Smooth muscle cell (in vitro differentiated cells): ENCODE results near the gene C2CD5. TPM values are rescaled to one million over a fixed set of nuclear protein-coding genes. Genes with fewer than 3 reads are reported as not detected.
A peak's percentile ranks its signal among the peaks of the same experiment; 100 is the strongest.

Source experiments
- DNase-seq: peaks from one replicate; lab custom pipeline; 2025; ENCODE audit not compliant: unreplicated experiment; lab: John Stamatoyannopoulos, UW
- H2AFZ ChIP-seq: fragments of 200-600 bp; sonication (generic); 2 replicates; pipeline ENCODE4 v1.6.0; 2016; ENCODE audit warnings: antibody characterized with exemption, low read depth, mild to moderate bottlenecking
- H3F3A ChIP-seq: fragments of 200-600 bp; sonication (generic); 2 replicates; pipeline ENCODE4 v1.6.0; 2017; ENCODE audit warnings: antibody characterized with exemption, low read depth
- H3K27ac ChIP-seq: fragments of 200-600 bp; sonication (generic); 2 replicates; pipeline ENCODE4 v1.5.1; 2016; ENCODE audit warnings: low read depth, mild to moderate bottlenecking
- H3K27me3 ChIP-seq: fragments of 200-600 bp; sonication (generic); 2 replicates; pipeline ENCODE4 v1.6.1; 2016; ENCODE audit warnings: low read depth, mild to moderate bottlenecking
- H3K36me3 ChIP-seq: fragments of 200-600 bp; sonication (generic); 2 replicates; pipeline ENCODE4 v1.5.1; 2016; ENCODE audit warnings: low read depth
- H3K4me1 ChIP-seq: fragments of 200-600 bp; sonication (generic); 2 replicates; pipeline ENCODE4 v1.5.1; 2016; ENCODE audit warnings: low read depth
- H3K4me2 ChIP-seq: fragments of 200-600 bp; sonication (generic); 2 replicates; pipeline ENCODE4 v1.6.0; 2016; ENCODE audit warnings: mild to moderate bottlenecking
- H3K4me3 ChIP-seq: fragments of 200-600 bp; sonication (generic); 2 replicates; pipeline ENCODE4 v1.5.1; 2016; ENCODE audit warnings: mild to moderate bottlenecking
- H3K79me2 ChIP-seq: fragments of 200-600 bp; sonication (generic); 2 replicates; pipeline ENCODE4 v1.6.0; 2016; ENCODE audit warnings: low read depth, mild to moderate bottlenecking
- H3K9ac ChIP-seq: fragments of 200-600 bp; sonication (generic); 2 replicates; pipeline ENCODE4 v1.6.0; 2016; ENCODE audit warnings: low read depth
- H3K9me3 ChIP-seq: fragments of 200-600 bp; sonication (generic); replicated peaks from 2 replicates; pipeline ENCODE4 v1.5.1; 2016; ENCODE audit warnings: low read depth
- H4K20me1 ChIP-seq: fragments of 200-600 bp; sonication (generic); 2 replicates; pipeline ENCODE4 v1.6.0; 2016; ENCODE audit warnings: low read depth
- CTCF ChIP-seq: fragments of 200-600 bp; sonication (generic); IDR thresholded peaks from 2 replicates; pipeline ENCODE4 v1.5.1; 2017; ENCODE audit warnings: borderline replicate concordance, mild to moderate bottlenecking, antibody characterized with exemption; ENCODE audit not compliant: insufficient read depth, poor library complexity, severe bottlenecking
- WGBS: methylation state at CpG from one replicate; pipeline ENCODE4 v1.1.7; 2016; ENCODE audit warnings: low lambda C conversion rate; 5-methylcytosine and 5-hydroxymethylcytosine counted together
- polyA plus RNA-seq: library from polyadenylated mRNA; unstranded; fragments of >200 nt; fragmentation: Nextera tagmentation; extraction: Ambion mirVana; gene quantifications from 2 replicates; pipeline ENCODE4 v1.2.1, GENCODE V29; 2016
- total RNA-seq: library from RNA; depleted of rRNA; stranded (reverse); fragments of >200 nt; gene quantifications from 2 replicates; pipeline ENCODE4 v1.2.3, GENCODE V29; 2014

C2CD5 gene
- total RNA-seq (10.6 and 13.2 TPM in 2 replicates), polyA plus RNA-seq (4.8 and 6.4 TPM in 2 replicates)

- Histone ChIP-seq H3K9ac (peak within 1 kb of the TSS; percentile 78), H2AFZ (peak within 1 kb of the TSS; percentile 95), H3K79me2 (peaks cover 5% of the 10 kb centered on the region), H3K36me3 (no peaks in the 10 kb centered on the region), H3K9me3 (no peaks in the 10 kb centered on the region), H3K4me1 (peaks cover 8% of the 10 kb centered on the region), H3F3A (no peaks in the 10 kb centered on the region), H4K20me1 (no peaks in the 10 kb centered on the region), H3K4me3 (peak within 1 kb of the TSS; percentile 91), H3K27me3 (no peaks in the 10 kb centered on the region), H3K27ac (peak within 1 kb of the TSS; percentile 71), H3K4me2 (peak within 1 kb of the TSS; percentile 94)
- DNase-seq = peak; percentile 87
- peak; percentile 6 for TF ChIP-seq CTCF
- WGBS = 2% methylated on average over 72 of the region's 80 CpGs
Measured at GRCh38 chr12:22544038-22544979, at the start of gene C2CD5. C2CD5 (minus strand) TSS chr12:22544542; CDS start chr12:22544150, 392 bp downstream.

GRCh38 chr12:22593864-22594263 lies 49.5 kb upstream of the C2CD5 start:
- DNase-seq = no peak
- no peaks in the 10 kb centered on the region for H3K9me3 ChIP-seq
- H3F3A ChIP-seq = no peaks in the 10 kb centered on the region
- H3K9ac ChIP-seq = no peak overlapping the region
- H3K27ac ChIP-seq = no peak overlapping the region
- H2AFZ ChIP-seq = no peak overlapping the region
- no peaks in the 10 kb centered on the region for H3K79me2 ChIP-seq
- H3K4me2 ChIP-seq = no peak overlapping the region
- no peaks in the 10 kb centered on the region for H4K20me1 ChIP-seq
- no peaks in the 10 kb centered on the region for H3K27me3 ChIP-seq
- no peak for TF ChIP-seq CTCF
- H3K4me3 ChIP-seq = no peak overlapping the region
- no peaks in the 10 kb centered on the region for H3K4me1 ChIP-seq
- H3K36me3 ChIP-seq = no peaks in the 10 kb centered on the region

DNA sequence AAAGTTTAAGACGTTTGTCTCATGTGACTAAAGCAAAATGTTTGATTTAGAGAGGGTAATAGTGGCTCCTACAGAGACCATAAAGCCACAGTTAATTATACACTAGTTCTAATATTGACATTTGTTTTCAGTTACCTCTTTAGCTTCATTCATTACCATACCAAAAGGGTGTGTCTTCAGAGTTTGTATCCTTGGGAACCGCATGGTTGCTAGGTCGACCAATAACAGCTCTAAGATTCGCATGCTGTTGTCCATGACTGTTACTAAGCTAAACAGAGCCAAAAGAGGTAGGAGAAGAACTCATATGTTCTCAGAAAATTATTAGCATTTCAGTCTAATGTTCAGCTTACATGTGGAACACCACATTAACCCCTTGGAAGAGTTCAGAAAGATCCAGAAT lies 44.5 kb upstream of the C2CD5 start:
- no peak overlapping the region for H2AFZ ChIP-seq
- no peak for TF ChIP-seq CTCF

More for the DNA sequence above, 44.5 kb upstream of the C2CD5 start:
- Histone ChIP-seq H3K4me3 (no peak overlapping the region), H3K79me2 (no peaks in the 10 kb centered on the region), H3K4me2 (no peak overlapping the region), H3K9ac (no peak overlapping the region), H3K27me3 (no peaks in the 10 kb centered on the region), H4K20me1 (no peaks in the 10 kb centered on the region), H3F3A (no peaks in the 10 kb centered on the region), H3K36me3 (no peaks in the 10 kb centered on the region), H3K27ac (no peak overlapping the region), H3K9me3 (no peaks in the 10 kb centered on the region), H3K4me1 (no peaks in the 10 kb centered on the region)
- WGBS = 85% methylated on average over 4 of the region's 4 CpGs
- no peak for DNase-seq
